ENCODE results near the gene OXNAD1.

OXNAD1 gene

GRCh38 chr3:16350597-16351318, 85.7 kb downstream of the OXNAD1 start:
- in situ Hi-C loops (cut with MboI; ENCODE audit: low sequenced_read_pairs), result no loop called here

- in situ Hi-C loops (cut with MboI; ENCODE audit: low sequenced_read_pairs), result no loop called here
Measured at GRCh38 chr3:16352428-16352827, 87.4 kb downstream of the OXNAD1 start.

- in situ Hi-C loops (cut with MboI; ENCODE audit: low sequenced_read_pairs), result no loop called here
Measured at GRCh38 chr3:16354291-16354690, 89.3 kb downstream of the OXNAD1 start.

Measured in HL-60/S4 (cell line).